Measurements from ENCODE around the gene GTF2A1L. TPM values are rescaled to one million over a fixed set of nuclear protein-coding genes. Genes with fewer than 3 reads are reported as not detected.
"Not testable (repeated sequence)": the region's sequence is repeated elsewhere in the genome, so short reads cannot be mapped to it uniquely, and the experiment has no call there.

GTF2A1L gene
- total RNA-seq, 1 experiment from 2014 or later = not detected

DNA sequence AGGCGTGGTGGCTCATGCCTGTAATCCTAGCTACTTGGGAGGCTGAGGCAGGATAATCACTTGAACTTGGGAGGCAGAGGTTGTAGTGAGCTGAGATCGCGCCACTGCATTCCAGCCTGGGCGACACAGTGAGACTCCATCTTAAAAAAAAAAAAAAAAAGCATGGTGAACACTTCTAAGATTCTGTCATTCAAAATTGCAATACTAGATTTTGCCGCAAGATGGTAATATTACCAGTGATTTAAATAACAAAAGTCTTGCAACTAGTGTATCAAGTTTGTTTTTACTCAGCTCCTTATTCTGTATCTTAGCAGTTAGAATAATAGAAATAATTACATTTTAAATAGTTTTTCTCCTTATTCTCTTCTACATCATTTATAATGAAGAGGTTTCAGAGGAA is 5.0 kb downstream of the GTF2A1L start:
- POLR2A ChIA-PET (ENCODE audit: low non-redundant PET); H3K4me3 ChIP-seq (ENCODE audit: low read depth, low read length, poor library complexity, severe bottlenecking); H3K27me3 ChIP-seq (replicated peaks; ENCODE audit: insufficient read depth, low read depth, low read length, poor library complexity); BruUV-seq (replicated peaks); H3K4me1 ChIP-seq (ENCODE audit: insufficient read depth, low read length, poor library complexity, severe bottlenecking); H3K27ac ChIP-seq (ENCODE audit: low read depth, low read length, poor library complexity, severe bottlenecking); H3K36me3 ChIP-seq (ENCODE audit: insufficient read depth, low read length, poor library complexity, severe bottlenecking): not testable (repeated sequence)
- intact Hi-C loops (cut with micrococcal nuclease; ENCODE audit: unreplicated experiment) = loop anchor here (10.0 kb wide), 1 partner anchor 322 kb away; no protein-coding TSS in a partner anchor
- peaks cover 11% of the 10 kb centered on the region for H3K9me3 ChIP-seq (ENCODE audit: low read depth, low read length, poor library complexity, severe bottlenecking)
- CTCF ChIA-PET = interaction anchor here (0.6 to 1.0 kb wide), 4 partner anchors 159 to 709 kb away, joined by 4 to 9 read pairs (median 7); no protein-coding TSS in a partner anchor
- TF ChIP-seq CTCF (conservative IDR thresholded peaks at IDR 0.05; ENCODE audit: low read depth, low read length) = peak; percentile 53
- DNase-seq (ENCODE audit: low spot score) = peak; percentile 79

GRCh38 chr2:48624696-48625095 is 7.0 kb downstream of the GTF2A1L start:
- ChIA-PET POLR2A (ENCODE audit: low non-redundant PET) (no interaction called here), CTCF (no interaction called here)
- TF ChIP-seq EZH2 (IDR thresholded peaks at IDR 0.05; ENCODE audit: borderline replicate concordance, low read depth, low read length, poor library complexity, severe bottlenecking) (no peak), CTCF (conservative IDR thresholded peaks at IDR 0.05; ENCODE audit: low read depth, low read length) (no peak)
- no TSS peak for BruUV-seq (replicated peaks)
- H3K9me3 ChIP-seq (ENCODE audit: low read depth, low read length, poor library complexity, severe bottlenecking) = peaks cover 11% of the 10 kb centered on the region
- intact Hi-C loops (cut with micrococcal nuclease; ENCODE audit: unreplicated experiment) = loop anchor here (10.0 kb wide), 1 partner anchor 320 kb away; no protein-coding TSS in a partner anchor
- H3K27ac ChIP-seq (ENCODE audit: low read depth, low read length, poor library complexity, severe bottlenecking) = no peak overlapping the region
- no peak overlapping the region for H3K4me3 ChIP-seq (ENCODE audit: low read depth, low read length, poor library complexity, severe bottlenecking)
- H3K36me3 ChIP-seq (ENCODE audit: insufficient read depth, low read length, poor library complexity, severe bottlenecking) = no peaks in the 10 kb centered on the region
- no peaks in the 10 kb centered on the region for H3K4me1 ChIP-seq (ENCODE audit: insufficient read depth, low read length, poor library complexity, severe bottlenecking)
- DNase-seq (ENCODE audit: low spot score) = no peak
- no peaks in the 10 kb centered on the region for H3K27me3 ChIP-seq (replicated peaks; ENCODE audit: insufficient read depth, low read depth, low read length, poor library complexity)

DNA sequence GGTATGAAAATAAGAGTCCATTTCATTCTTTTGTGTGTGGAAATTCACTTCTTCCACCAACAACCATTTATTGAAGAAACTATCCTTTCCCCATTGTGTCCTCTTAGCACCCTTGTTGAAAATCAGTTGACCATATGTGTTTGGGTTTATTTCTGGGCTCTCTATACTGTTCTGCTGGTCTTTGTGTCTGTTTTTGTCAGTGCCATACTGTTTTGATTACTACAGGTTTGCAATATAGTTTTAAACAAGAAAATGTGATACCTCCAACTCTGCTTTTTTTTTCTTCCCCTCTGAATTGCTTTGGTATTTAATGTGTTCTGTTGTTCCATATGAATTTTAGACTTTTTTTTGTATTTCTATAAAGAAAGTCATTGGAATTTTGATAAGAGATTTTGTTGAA is 8.4 kb downstream of the GTF2A1L start:
- intact Hi-C loops (cut with micrococcal nuclease; ENCODE audit: unreplicated experiment) = loop anchor here (10.0 kb wide), 1 partner anchor 319 kb away; no protein-coding TSS in a partner anchor
- CTCF ChIA-PET = no interaction called here
- TF ChIP-seq EZH2 (IDR thresholded peaks at IDR 0.05; ENCODE audit: borderline replicate concordance, low read depth, low read length, poor library complexity, severe bottlenecking) = no peak
- no peak for TF ChIP-seq CTCF (conservative IDR thresholded peaks at IDR 0.05; ENCODE audit: low read depth, low read length)

More for the DNA sequence above, 8.4 kb downstream of the GTF2A1L start:
- Histone ChIP-seq H3K27me3 (replicated peaks; ENCODE audit: insufficient read depth, low read depth, low read length, poor library complexity) (no peaks in the 10 kb centered on the region), H3K4me1 (ENCODE audit: insufficient read depth, low read length, poor library complexity, severe bottlenecking) (no peaks in the 10 kb centered on the region), H3K27ac (ENCODE audit: low read depth, low read length, poor library complexity, severe bottlenecking) (no peak overlapping the region), H3K4me3 (ENCODE audit: low read depth, low read length, poor library complexity, severe bottlenecking) (no peak overlapping the region), H3K36me3 (ENCODE audit: insufficient read depth, low read length, poor library complexity, severe bottlenecking) (no peaks in the 10 kb centered on the region), H3K9me3 (ENCODE audit: low read depth, low read length, poor library complexity, severe bottlenecking) (peaks cover 11% of the 10 kb centered on the region)
- no TSS peak for BruUV-seq (replicated peaks)
- POLR2A ChIA-PET (ENCODE audit: low non-redundant PET) = no interaction called here
- no peak for DNase-seq (ENCODE audit: low spot score)

Measured in A673 (cell line).